ENCODE data around the gene NPS. TPM values are rescaled to one million over a fixed set of nuclear protein-coding genes. Genes with fewer than 3 reads are reported as not detected.
A peak's percentile ranks its signal among the peaks of the same experiment; 100 is the strongest.

The NPS gene
- total RNA-seq (2014; rRNA removed; shearing (Covaris generic)): not detected in 2 replicates
- polyA plus RNA-seq (2014; cell fraction: nucleus; rRNA removed): not detected in 2 replicates

GRCh38 chr10:127549009-127549408 lies at the start of gene NPS:
TSS of gene NPS (plus strand) at chr10:127549309. CDS start at chr10:127549369, 60 bp downstream.
- DNase-seq (ENCODE audit: extremely low read depth, low read depth): no peak

- DNase-seq (ENCODE audit: extremely low read depth, low read depth): no peak
Measured at GRCh38 chr10:127500127-127500526, 49.0 kb upstream of the NPS start.

- DNase-seq (ENCODE audit: extremely low read depth, low read depth): no peak
Measured at GRCh38 chr10:127506094-127506493, 43.0 kb upstream of the NPS start.

GRCh38 chr10:127522298-127522697 lies 26.8 kb upstream of the NPS start:
- no peak for DNase-seq (ENCODE audit: extremely low read depth, low read depth)

- DNase-seq (ENCODE audit: extremely low read depth, low read depth): no peak
Measured at GRCh38 chr10:127523476-127523875, 25.6 kb upstream of the NPS start.

- peak; percentile 55 for DNase-seq (ENCODE audit: extremely low read depth, low read depth)
Measured at GRCh38 chr10:127524229-127524628, 24.9 kb upstream of the NPS start.

GRCh38 chr10:127524908-127525665 lies 24.0 kb upstream of the NPS start:
- peak; percentile 87 for DNase-seq (ENCODE audit: extremely low read depth, low read depth)

- peak; percentile 33 for DNase-seq (ENCODE audit: extremely low read depth, low read depth)
Measured at GRCh38 chr10:127525686-127526085, 23.4 kb upstream of the NPS start.

- no peak for DNase-seq (ENCODE audit: extremely low read depth, low read depth)
Measured at GRCh38 chr10:127526161-127526560, 22.9 kb upstream of the NPS start.

GRCh38 chr10:127527320-127527719 lies 21.8 kb upstream of the NPS start:
- no peak for DNase-seq (ENCODE audit: extremely low read depth, low read depth)

- DNase-seq (ENCODE audit: extremely low read depth, low read depth): no peak
Measured at GRCh38 chr10:127527891-127528290, 21.2 kb upstream of the NPS start.

- DNase-seq (ENCODE audit: extremely low read depth, low read depth): no peak
Measured at GRCh38 chr10:127532193-127532592, 16.9 kb upstream of the NPS start.

- no peak for DNase-seq (ENCODE audit: extremely low read depth, low read depth)
Measured at GRCh38 chr10:127532659-127533058, 16.4 kb upstream of the NPS start.

GRCh38 chr10:127534074-127534473 lies 15.0 kb upstream of the NPS start:
- no peak for DNase-seq (ENCODE audit: extremely low read depth, low read depth)

- no peak for DNase-seq (ENCODE audit: extremely low read depth, low read depth)
Measured at GRCh38 chr10:127534496-127534895, 14.6 kb upstream of the NPS start.

- no peak for DNase-seq (ENCODE audit: extremely low read depth, low read depth)
Measured at GRCh38 chr10:127535802-127536515, 13.2 kb upstream of the NPS start.

GRCh38 chr10:127536972-127537760 lies 11.9 kb upstream of the NPS start:
- no peak for DNase-seq (ENCODE audit: extremely low read depth, low read depth)

- DNase-seq (ENCODE audit: extremely low read depth, low read depth): no peak
Measured at GRCh38 chr10:127537924-127538323, 11.2 kb upstream of the NPS start.

GRCh38 chr10:127548022-127548421 lies 1.1 kb upstream of the NPS start:
- DNase-seq (ENCODE audit: extremely low read depth, low read depth): no peak

GRCh38 chr10:127550861-127551260 lies 1.8 kb downstream of the NPS start:
- DNase-seq (ENCODE audit: extremely low read depth, low read depth): peak; percentile 76

- DNase-seq (ENCODE audit: extremely low read depth, low read depth): peak; percentile 97
Measured at GRCh38 chr10:127552446-127552845, 3.3 kb downstream of the NPS start.

All from NCI-H460 (cell line).